Smooth muscle cell of trachea (primary cell): Measurements from ENCODE around the gene API5. TPM values are rescaled to one million over a fixed set of nuclear protein-coding genes. Genes with fewer than 3 reads are reported as not detected.

Experiments used
- total RNA-seq: library from RNA; depleted of rRNA; stranded (reverse); fragments of >200 nt; gene quantifications from 2 replicates; pipeline ENCODE4 v1.2.1, GENCODE V29; 2014

Gene API5
- 80.6 and 105 TPM in 2 replicates for total RNA-seq

DNA sequence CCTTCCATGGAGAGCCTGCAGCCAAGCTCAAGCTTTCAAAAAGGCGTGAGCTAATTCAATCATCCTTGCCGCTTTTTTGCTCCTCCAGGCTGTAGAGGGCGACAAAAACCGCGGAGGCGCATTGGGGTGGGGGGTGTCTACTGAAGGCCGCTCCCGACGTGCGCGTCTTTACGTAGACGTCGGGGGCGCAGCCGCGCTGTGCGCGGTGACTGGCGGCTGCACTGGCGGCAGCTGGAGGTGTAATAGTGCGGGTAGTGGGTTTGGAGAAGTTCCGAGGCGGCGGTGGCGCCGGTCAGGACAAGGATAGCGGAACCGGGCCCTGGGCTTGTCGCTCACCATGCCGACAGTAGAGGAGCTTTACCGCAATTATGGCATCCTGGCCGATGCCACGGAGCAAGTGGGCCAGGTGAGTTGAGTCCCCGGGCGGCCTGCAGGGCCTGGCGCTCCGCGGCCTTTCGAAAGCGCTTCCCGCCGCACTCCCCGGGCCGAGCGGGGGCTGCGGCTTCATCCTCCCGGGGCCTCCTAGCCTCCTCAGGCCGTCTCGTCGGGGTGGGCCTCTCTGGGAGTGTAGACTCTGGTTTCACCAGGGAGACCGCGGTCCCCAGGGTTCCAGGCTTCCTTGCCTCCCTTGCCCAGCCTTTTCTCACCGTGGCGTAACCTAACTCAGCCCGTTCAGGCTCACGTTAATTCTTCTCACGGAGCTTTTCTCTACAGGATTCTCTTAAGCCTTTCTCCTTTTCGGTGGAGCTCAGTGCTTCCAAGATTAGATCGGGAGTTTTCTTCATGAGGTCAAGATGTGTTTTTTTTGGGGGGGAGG, at the start of gene API5:
Gene API5, plus strand, starts transcription at position 206 of the 817 bp plus-strand sequence. Its CDS starts 132 bp downstream, at position 338.

GRCh38 chr11:43358801-43359421, 47.1 kb downstream of the API5 start, which contains the start of gene TTC17:
TSS of gene TTC17 (plus strand) at chr11:43358920. CDS start at chr11:43358955, 35 bp downstream.

Other genes with a start within 250 kb of the API5 start
- 98.2 and 117 TPM in 2 replicates for gene TTC17, start 46.9 kb downstream of the API5 start, total RNA-seq